Cardiac muscle cell (in vitro differentiated cells and primary cell): Measurements from ENCODE around the gene CUEDC1. TPM values are rescaled to one million over a fixed set of nuclear protein-coding genes. Genes with fewer than 3 reads are reported as not detected.

Experiments used
- DNase-seq, 2 donors: peaks; one replicate each; pipeline versions ENCODE4 v3.0.0 to v3.0.0-alpha.2; 2010 to 2017; ENCODE audit warnings: low read depth in 1 of 2, low spot score in 1 of 2
- H3K27ac ChIP-seq: fragments of 200-600 bp; sonication (generic); 2 replicates; pipeline ENCODE4 v1.5.1; 2016
- H3K27me3 ChIP-seq: fragments of 200-600 bp; sonication (generic); 2 replicates; pipeline ENCODE4 v1.6.0; 2016; ENCODE audit warnings: control low read depth
- H3K36me3 ChIP-seq: fragments of 200-600 bp; sonication (generic); 2 replicates; pipeline ENCODE4 v1.5.1; 2016; ENCODE audit warnings: control low read depth
- H3K4me1 ChIP-seq: fragments of 200-600 bp; sonication (generic); 2 replicates; pipeline ENCODE4 v1.8.1; 2017; ENCODE audit warnings: low read depth, mild to moderate bottlenecking, mixed run types
- H3K4me3 ChIP-seq: fragments of 200-600 bp; sonication (generic); 2 replicates; pipeline ENCODE4 v1.5.1; 2016; ENCODE audit warnings: mild to moderate bottlenecking
- H3K9me3 ChIP-seq: fragments of 200-600 bp; sonication (generic); 2 replicates; pipeline ENCODE4 v1.5.1; 2017; ENCODE audit warnings: low read depth, mild to moderate bottlenecking, control low read depth
- polyA plus RNA-seq: library from polyadenylated mRNA; unstranded; fragments of >200 nt; fragmentation: Nextera tagmentation; extraction: Ambion mirVana; gene quantifications from 2 replicates; pipeline ENCODE4 v1.2.1, GENCODE V29; 2016
- total RNA-seq: library from RNA; depleted of rRNA; stranded (reverse); fragments of >200 nt; gene quantifications from 2 replicates; pipeline ENCODE4 v1.2.3, GENCODE V29; 2016
- TF ChIP-seq, protein P1 (sequence below): IDR thresholded peaks from 2 replicates; pipeline ENCODE4 v1.5.1; 2012; ENCODE audit warnings: low read depth, mild to moderate bottlenecking, low read length

CUEDC1 gene
- total and polyA plus RNA-seq, 2 experiments from 2014 or later = 10.9 to 18.3 TPM

DNA sequence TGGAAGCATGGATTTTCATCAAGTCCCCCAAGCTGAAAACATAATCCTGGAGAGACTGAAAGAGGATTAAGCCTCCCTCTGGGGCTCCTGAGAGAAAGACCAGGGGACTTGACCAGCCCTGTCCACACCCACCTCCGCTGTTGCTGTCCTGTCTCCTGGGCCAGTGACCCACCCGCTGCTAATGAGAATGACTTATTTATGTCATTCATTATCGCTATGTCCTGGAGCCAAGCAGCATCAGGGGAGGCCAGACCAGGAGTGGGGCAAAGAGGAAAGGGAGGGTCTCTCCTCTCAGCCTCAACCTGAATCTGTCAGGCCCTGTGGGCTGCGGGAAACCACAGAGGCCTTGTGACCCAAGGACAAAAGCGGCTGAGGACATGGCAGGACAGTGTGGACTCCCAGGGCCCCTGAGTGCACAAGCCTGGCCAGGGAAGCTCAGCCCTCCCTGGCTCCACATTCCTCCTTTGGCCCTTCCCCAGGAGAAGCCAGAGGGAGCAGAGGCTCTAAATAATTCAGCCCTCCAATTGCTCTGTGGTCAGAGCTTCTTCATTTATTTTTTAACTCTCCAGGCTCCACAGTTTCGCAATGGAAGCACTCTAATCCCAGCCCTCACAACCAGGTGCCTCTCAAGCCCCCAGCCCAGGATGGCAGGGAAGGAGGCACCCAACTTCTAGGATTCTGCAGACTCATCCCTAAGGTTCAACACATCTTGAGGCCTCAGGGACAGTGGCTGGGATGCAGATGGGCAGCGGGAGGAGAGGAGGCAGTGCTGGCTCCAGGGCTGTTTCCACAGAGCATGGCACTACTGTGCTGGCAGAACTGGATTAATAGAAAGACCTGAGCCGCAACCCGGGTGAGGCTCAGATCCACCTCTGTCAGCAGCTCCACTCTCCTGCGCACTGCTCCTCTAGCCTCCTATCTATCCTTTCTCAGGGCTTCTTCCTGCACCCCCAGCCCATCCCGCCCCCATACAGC lies 19.1 kb downstream of the CUEDC1 start:
- Histone ChIP-seq H3K4me1 (peaks cover 20% of the 10 kb centered on the region), H3K36me3 (no peaks in the 10 kb centered on the region), H3K27ac (peak overlapping the region; percentile 92), H3K4me3 (no peak overlapping the region), H3K9me3 (no peaks in the 10 kb centered on the region), H3K27me3 (no peaks in the 10 kb centered on the region)
- TF ChIP-seq, protein P1, sequence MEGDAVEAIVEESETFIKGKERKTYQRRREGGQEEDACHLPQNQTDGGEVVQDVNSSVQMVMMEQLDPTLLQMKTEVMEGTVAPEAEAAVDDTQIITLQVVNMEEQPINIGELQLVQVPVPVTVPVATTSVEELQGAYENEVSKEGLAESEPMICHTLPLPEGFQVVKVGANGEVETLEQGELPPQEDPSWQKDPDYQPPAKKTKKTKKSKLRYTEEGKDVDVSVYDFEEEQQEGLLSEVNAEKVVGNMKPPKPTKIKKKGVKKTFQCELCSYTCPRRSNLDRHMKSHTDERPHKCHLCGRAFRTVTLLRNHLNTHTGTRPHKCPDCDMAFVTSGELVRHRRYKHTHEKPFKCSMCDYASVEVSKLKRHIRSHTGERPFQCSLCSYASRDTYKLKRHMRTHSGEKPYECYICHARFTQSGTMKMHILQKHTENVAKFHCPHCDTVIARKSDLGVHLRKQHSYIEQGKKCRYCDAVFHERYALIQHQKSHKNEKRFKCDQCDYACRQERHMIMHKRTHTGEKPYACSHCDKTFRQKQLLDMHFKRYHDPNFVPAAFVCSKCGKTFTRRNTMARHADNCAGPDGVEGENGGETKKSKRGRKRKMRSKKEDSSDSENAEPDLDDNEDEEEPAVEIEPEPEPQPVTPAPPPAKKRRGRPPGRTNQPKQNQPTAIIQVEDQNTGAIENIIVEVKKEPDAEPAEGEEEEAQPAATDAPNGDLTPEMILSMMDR = no peak
- DNase-seq = peak; percentile 46 to 79

DNA sequence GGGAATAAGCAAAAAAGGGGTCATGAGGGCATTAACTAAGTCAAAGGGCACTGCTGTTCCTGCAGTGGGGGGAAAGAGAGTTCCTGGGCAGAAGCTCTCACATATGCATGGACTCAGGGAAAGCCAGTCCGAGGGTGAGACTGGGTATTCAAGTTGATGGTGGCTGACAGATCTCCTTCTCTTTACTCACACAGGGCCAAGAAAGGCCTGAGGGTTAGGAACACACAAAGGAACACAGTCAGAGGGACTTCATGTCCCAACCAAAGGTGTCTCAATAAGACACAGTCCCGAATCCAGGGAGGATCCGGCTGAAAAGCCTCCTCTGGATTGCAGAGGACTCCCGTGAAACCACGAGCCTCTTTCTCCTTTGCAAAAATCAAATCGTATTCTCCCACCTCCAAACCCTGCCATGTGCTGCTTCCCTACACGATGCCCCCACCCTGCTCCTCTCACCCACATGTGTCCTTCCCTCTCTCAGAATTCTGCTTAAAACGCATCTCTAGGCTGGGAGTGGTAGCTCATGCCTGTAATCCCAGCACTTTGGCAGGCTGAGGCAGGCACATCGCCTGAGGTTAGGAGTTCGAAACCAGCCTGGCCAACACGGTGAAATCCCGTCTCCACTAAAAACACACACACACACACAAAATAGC lies 23.6 kb downstream of the CUEDC1 start:
- no peak overlapping the region for H3K27ac ChIP-seq
- H3K9me3 ChIP-seq = no peaks in the 10 kb centered on the region
- no peaks in the 10 kb centered on the region for H3K27me3 ChIP-seq
- no peak for DNase-seq
- H3K4me1 ChIP-seq = peaks cover 22% of the 10 kb centered on the region
- no peak overlapping the region for H3K4me3 ChIP-seq
- TF ChIP-seq, protein P1 = no peak
- H3K36me3 ChIP-seq = no peaks in the 10 kb centered on the region

- Histone ChIP-seq H3K4me1 (peaks cover 9% of the 10 kb centered on the region), H3K27me3 (no peaks in the 10 kb centered on the region), H3K9me3 (no peaks in the 10 kb centered on the region), H3K36me3 (no peaks in the 10 kb centered on the region), H3K4me3 (no peak overlapping the region), H3K27ac (no peak overlapping the region)
- no peak for DNase-seq
- TF ChIP-seq, protein P1 = no peak
Measured at GRCh38 chr17:57930239-57930638, 25.0 kb downstream of the CUEDC1 start.

DNA sequence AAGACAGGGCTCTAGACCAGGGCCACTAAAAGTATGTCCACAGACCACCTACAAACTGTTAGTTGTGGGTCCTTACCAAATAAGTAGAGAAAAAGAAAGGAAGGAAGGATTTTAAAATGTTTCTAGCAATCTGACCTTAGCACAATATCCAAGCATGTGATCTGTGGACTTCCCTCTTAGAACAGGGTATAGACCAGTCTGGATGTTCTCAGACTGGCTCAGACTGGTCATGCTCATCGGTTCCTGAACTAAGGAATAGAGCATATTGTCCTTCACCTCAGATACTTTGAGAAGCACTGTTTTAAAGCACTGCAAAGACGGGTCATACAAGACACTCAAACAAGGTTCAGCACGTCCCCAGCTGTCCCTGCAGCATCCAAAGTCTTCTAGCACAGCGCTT lies 25.8 kb downstream of the CUEDC1 start:
- Histone ChIP-seq H3K4me1 (peaks cover 5% of the 10 kb centered on the region), H3K9me3 (no peaks in the 10 kb centered on the region), H3K36me3 (no peaks in the 10 kb centered on the region), H3K4me3 (no peak overlapping the region), H3K27me3 (no peaks in the 10 kb centered on the region), H3K27ac (no peak overlapping the region)
- no peak for DNase-seq
- TF ChIP-seq, protein P1 = no peak

GRCh38 chr17:57928928-57929327 lies 26.3 kb downstream of the CUEDC1 start:
- peaks cover 5% of the 10 kb centered on the region for H3K4me1 ChIP-seq
- TF ChIP-seq, protein P1 = no peak
- H3K27me3 ChIP-seq = no peaks in the 10 kb centered on the region
- no peak for DNase-seq
- H3K4me3 ChIP-seq = no peak overlapping the region
- H3K9me3 ChIP-seq = no peaks in the 10 kb centered on the region
- no peak overlapping the region for H3K27ac ChIP-seq
- no peaks in the 10 kb centered on the region for H3K36me3 ChIP-seq
